Measurements from ENCODE around the gene CSRNP2. TPM values are rescaled to one million over a fixed set of nuclear protein-coding genes. Genes with fewer than 3 reads are reported as not detected.
"Not testable (repeated sequence)": the region's sequence is repeated elsewhere in the genome, so short reads cannot be mapped to it uniquely, and the experiment has no call there.

The CSRNP2 gene
- total RNA-seq, 4 donors from 2014 or later, result 16.5 to 23.3 (median 20.3) TPM

DNA sequence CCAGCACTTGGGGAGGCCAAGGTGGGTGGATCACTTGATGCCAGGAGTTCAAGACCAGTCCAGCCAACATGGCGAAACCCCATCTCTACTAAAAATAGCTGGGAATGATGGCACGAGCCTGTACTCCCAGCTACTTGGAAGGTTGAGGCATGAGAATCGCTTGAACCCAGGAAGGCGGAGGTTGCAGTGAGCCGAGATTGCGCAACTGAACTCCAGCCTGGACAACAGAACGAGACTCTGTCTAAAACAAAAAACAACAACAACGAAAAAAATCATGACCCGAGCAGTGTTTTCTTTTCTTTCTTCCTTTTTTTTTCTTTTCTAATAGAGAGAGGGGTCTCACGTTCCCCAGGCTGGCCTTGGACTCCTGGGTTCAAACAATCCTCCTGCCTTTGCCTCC is 3.5 kb upstream of the CSRNP2 start:
- no peak for DNase-seq (ENCODE audit: low spot score in 2 of 2)
- Histone ChIP-seq H3K27me3 (no peaks in the 10 kb centered on the region), H3K4me1 (peaks cover 12% of the 10 kb centered on the region), H3K9me3 (no peaks in the 10 kb centered on the region), H3K27ac (no peak overlapping the region), H3K4me3 (no peak overlapping the region), H3K36me3 (peaks cover 6% of the 10 kb centered on the region)
- 85% methylated on average over 10 of the region's 10 CpGs for WGBS
- TF ChIP-seq, protein P1, sequence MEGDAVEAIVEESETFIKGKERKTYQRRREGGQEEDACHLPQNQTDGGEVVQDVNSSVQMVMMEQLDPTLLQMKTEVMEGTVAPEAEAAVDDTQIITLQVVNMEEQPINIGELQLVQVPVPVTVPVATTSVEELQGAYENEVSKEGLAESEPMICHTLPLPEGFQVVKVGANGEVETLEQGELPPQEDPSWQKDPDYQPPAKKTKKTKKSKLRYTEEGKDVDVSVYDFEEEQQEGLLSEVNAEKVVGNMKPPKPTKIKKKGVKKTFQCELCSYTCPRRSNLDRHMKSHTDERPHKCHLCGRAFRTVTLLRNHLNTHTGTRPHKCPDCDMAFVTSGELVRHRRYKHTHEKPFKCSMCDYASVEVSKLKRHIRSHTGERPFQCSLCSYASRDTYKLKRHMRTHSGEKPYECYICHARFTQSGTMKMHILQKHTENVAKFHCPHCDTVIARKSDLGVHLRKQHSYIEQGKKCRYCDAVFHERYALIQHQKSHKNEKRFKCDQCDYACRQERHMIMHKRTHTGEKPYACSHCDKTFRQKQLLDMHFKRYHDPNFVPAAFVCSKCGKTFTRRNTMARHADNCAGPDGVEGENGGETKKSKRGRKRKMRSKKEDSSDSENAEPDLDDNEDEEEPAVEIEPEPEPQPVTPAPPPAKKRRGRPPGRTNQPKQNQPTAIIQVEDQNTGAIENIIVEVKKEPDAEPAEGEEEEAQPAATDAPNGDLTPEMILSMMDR (IDR thresholded peaks at IDR 0.05), result no peak
- no peak for TF ChIP-seq EP300 (IDR thresholded peaks at IDR 0.05)
- no peak for TF ChIP-seq POLR2AphosphoS5 (IDR thresholded peaks at IDR 0.05)
- TF ChIP-seq POLR2A (IDR thresholded peaks at IDR 0.05), result no peak

DNA sequence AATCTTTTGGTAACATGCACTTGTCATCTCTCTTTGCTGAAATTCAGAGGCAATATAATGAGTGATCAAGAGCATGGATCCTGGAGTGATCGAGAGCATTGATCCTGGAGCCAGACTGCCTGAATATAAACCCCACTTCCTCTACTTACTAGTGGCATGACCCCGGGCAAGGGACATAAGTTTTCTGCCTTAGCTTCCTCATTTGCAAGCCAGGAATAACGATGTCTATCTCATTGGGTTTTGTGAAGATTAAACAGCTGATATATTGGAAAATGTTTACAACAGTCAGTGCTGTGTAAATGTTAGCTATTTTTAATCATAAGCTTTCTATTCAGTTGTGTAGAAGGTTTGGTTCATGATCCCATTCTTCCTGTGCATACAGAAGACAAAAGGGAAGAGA is 2.4 kb upstream of the CSRNP2 start:
- Histone ChIP-seq H3K36me3 (peaks cover 3% of the 10 kb centered on the region), H3K27me3 (no peaks in the 10 kb centered on the region), H3K9me3 (no peaks in the 10 kb centered on the region), H3K4me3 (no peak overlapping the region), H3K4me1 (peaks cover 19% of the 10 kb centered on the region), H3K27ac (no peak overlapping the region)
- TF ChIP-seq EP300 (IDR thresholded peaks at IDR 0.05) (no peak), POLR2A (IDR thresholded peaks at IDR 0.05) (no peak), POLR2AphosphoS5 (IDR thresholded peaks at IDR 0.05) (no peak)
- TF ChIP-seq, protein P1 (IDR thresholded peaks at IDR 0.05), result no peak
- WGBS, result 71% methylated on average over 3 of the region's 3 CpGs
- DNase-seq (ENCODE audit: low spot score in 2 of 2), result no peak

DNA sequence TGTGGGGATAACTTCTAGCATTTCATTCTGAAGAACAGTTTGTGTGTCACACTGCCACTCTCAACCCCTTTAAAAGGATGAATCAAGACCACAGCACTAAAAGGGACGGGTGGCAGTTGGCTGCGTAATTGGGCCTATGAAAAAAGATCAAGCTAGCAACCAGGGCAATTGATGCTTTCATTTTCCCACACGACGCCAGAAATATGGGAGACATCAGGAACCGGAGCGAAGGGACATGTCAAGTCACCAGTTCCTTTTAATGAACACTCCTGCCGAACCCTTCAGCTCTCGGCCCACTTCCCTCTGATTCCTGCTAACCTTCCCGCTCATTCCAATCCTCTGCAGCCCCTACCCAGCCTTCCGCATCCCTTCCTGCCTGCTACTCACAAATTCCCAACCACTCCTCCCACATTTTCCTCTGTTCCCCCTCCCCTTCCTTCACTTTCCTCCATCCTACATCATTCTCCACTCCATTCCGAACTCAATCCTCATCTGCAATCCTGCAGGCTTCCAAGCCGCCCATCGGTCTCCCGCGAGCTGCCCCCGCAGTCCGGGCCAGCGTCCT is 753 bp downstream of the CSRNP2 start:
- Histone ChIP-seq H3K27ac (peak overlapping the region; percentile 94), H3K4me1 (peaks cover 24% of the 10 kb centered on the region), H3K4me3 (peak overlapping the region; percentile 95), H3K27me3 (no peaks in the 10 kb centered on the region), H3K9me3 (no peaks in the 10 kb centered on the region), H3K36me3 (no peaks in the 10 kb centered on the region)
- TF ChIP-seq EP300 (IDR thresholded peaks at IDR 0.05), result no peak
- TF ChIP-seq, protein P1 (IDR thresholded peaks at IDR 0.05), result no peak
- TF ChIP-seq POLR2A (IDR thresholded peaks at IDR 0.05), result no peak
- no peak for TF ChIP-seq POLR2AphosphoS5 (IDR thresholded peaks at IDR 0.05)
- peak in 1 of 2 donors; percentile 72 for DNase-seq (ENCODE audit: low spot score in 2 of 2)
- WGBS, result 1% methylated on average over 18 of the region's 18 CpGs

DNA sequence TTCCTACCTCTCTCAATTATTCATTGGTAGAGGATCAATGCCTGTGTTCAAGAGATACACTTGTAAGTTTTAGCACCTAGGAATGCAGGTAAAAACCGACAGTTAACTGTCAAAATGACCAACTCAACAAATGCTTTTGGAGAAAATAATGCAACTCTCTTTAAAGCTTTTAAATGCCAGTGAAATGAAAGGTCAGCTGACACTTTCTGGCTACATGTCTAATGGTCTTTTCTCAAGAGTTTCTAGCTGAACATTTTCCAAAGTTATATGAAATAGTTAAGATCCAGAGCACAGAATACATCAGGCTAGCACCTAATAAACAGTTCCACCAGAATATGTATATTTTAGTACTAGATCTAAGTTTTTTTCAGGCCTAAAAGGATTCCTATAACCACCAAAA is 2.0 kb downstream of the CSRNP2 start:
- Histone ChIP-seq H3K27ac (no peak overlapping the region), H3K9me3 (no peaks in the 10 kb centered on the region), H3K4me3 (no peak overlapping the region), H3K4me1 (peaks cover 27% of the 10 kb centered on the region), H3K27me3 (no peaks in the 10 kb centered on the region), H3K36me3 (no peaks in the 10 kb centered on the region)
- 68% methylated on average over 1 of the region's 1 CpG for WGBS
- no peak for DNase-seq (ENCODE audit: low spot score in 2 of 2)
- TF ChIP-seq EP300 (IDR thresholded peaks at IDR 0.05) (no peak), POLR2A (IDR thresholded peaks at IDR 0.05) (no peak)

DNA sequence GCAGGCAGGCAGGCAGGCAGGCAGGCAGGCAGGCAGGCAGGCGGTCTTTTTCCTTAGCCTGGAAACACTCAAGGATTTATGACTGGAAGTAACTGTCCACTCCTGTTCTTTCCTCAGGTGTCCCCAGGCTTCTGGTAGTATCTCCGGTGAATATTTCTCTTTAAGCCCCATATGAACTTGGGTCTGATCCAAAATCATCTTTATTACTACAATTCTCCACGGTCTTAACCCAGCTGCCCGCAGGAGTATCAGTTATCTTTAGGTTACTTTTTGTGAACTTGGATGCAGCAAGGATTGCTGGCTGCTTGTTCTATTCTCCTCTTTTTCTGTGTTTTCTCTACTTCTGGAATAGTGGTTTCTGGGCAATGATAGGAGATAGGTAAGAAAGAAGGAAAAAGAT is 3.3 kb downstream of the CSRNP2 start:
- no peak overlapping the region for H3K27ac ChIP-seq
- H3K4me3 ChIP-seq, result no peak overlapping the region
- WGBS, result 65% methylated on average over 4 of the region's 4 CpGs
- H3K9me3 ChIP-seq, result no peaks in the 10 kb centered on the region
- H3K27me3 ChIP-seq, result no peaks in the 10 kb centered on the region
- TF ChIP-seq POLR2AphosphoS5 (IDR thresholded peaks at IDR 0.05), result no peak
- no peak for TF ChIP-seq EP300 (IDR thresholded peaks at IDR 0.05)
- TF ChIP-seq POLR2A (IDR thresholded peaks at IDR 0.05), result no peak
- TF ChIP-seq, protein P1 (IDR thresholded peaks at IDR 0.05), result no peak
- DNase-seq (ENCODE audit: low spot score in 2 of 2), result no peak
- H3K4me1 ChIP-seq, result peaks cover 27% of the 10 kb centered on the region
- H3K36me3 ChIP-seq, result no peaks in the 10 kb centered on the region

DNA sequence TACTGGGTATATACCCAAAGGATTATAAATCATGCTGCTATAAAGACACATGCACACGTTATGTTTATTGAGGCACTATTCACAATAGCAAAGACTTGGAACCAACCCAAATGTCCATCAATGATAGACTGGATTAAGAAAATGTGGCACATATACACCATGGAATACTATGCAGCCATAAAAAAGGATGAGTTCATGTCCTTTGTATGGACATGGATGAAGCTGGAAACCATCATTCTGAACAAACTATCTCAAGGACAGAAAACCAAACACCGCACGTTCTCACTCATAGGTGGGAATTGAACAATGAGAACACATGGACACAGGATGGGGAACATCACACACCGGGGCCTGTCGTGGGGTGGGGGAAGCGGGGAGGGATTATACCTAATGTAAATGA is 4.5 kb downstream of the CSRNP2 start:
- H3K4me1 ChIP-seq, result peaks cover 26% of the 10 kb centered on the region
- DNase-seq (ENCODE audit: low spot score in 2 of 2), result not testable (repeated sequence)
- 93% methylated on average over 6 of the region's 6 CpGs for WGBS

DNA sequence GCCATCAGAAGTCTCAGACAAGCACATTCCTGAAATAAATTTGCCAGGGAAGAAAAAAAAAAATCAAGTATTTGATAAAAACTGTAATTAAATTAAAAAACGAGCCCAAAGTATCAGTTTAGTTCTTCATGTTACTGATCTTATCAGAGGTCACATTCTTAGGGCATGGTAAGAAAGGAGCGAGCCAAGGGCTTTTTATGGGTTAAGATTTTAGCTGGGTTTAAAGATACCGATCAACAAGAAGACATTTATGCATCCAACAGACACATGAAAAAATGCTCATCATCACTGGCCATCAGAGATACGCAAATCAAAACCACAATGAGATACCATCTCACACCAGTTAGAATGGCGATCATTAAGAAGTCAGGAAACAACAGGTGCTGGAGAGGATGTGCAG is 5.0 kb downstream of the CSRNP2 start:
- not testable (repeated sequence) for H3K27ac ChIP-seq; DNase-seq (ENCODE audit: low spot score in 2 of 2); H3K4me3 ChIP-seq; H3K27me3 ChIP-seq; H3K36me3 ChIP-seq; H3K9me3 ChIP-seq
- H3K4me1 ChIP-seq, result peaks cover 24% of the 10 kb centered on the region
- 68% methylated on average over 5 of the region's 5 CpGs for WGBS

More for the DNA sequence above, 4.5 kb downstream of the CSRNP2 start:
- not testable (repeated sequence) for H3K27me3 ChIP-seq, H3K4me3 ChIP-seq, H3K9me3 ChIP-seq, H3K36me3 ChIP-seq, H3K27ac ChIP-seq
